SIG-M5 treated with dmso at 0.1 percent for 504 hours (cell line): ENCODE data around the gene PGF.

Experiments used
- DNase-seq: peaks from one replicate; lab custom pipeline; 2025; ENCODE audit not compliant: unreplicated experiment; lab: John Stamatoyannopoulos, UW

Gene PGF

GRCh38 chr14:74905595-74906142 is 49.7 kb downstream of the PGF start:
- DNase-seq, result peak; percentile 25

GRCh38 chr14:74904635-74905503 is 50.5 kb downstream of the PGF start:
- no peak for DNase-seq

- no peak for DNase-seq
Observed at GRCh38 chr14:74902941-74903705, 52.3 kb downstream of the PGF start.

GRCh38 chr14:74898694-74899093 is 56.7 kb downstream of the PGF start:
- DNase-seq, result no peak

GRCh38 chr14:74898083-74898482 is 57.3 kb downstream of the PGF start:
- DNase-seq, result no peak

GRCh38 chr14:74897642-74898041 is 57.8 kb downstream of the PGF start:
- DNase-seq, result no peak

GRCh38 chr14:74896400-74896799 is 59.0 kb downstream of the PGF start:
- DNase-seq, result no peak

GRCh38 chr14:74893614-74894091 is 61.7 kb downstream of the PGF start:
- DNase-seq, result no peak

GRCh38 chr14:74892745-74893144 is 62.7 kb downstream of the PGF start:
- DNase-seq, result no peak

- no peak for DNase-seq
Observed at GRCh38 chr14:74891870-74892269, 63.5 kb downstream of the PGF start.
